ENCODE results near the gene RGCC. TPM values are rescaled to one million over a fixed set of nuclear protein-coding genes. Genes with fewer than 3 reads are reported as not detected.

RGCC gene
- total RNA-seq, 1 donor from 2014 or later = 2.0 TPM

- H3K36me3 Mint-ChIP-seq (ENCODE audit: low read depth) = no peaks in the 10 kb centered on the region
- H3K4me3 Mint-ChIP-seq = no peak overlapping the region
- H3K4me1 Mint-ChIP-seq = peaks cover 12% of the 10 kb centered on the region
- TF ChIP-seq CTCF (conservative IDR thresholded peaks at IDR 0.05) = no peak
- H3K9me3 Mint-ChIP-seq = no peaks in the 10 kb centered on the region
- H3K27me3 Mint-ChIP-seq (ENCODE audit: low read depth) = no peaks in the 10 kb centered on the region
- no peak overlapping the region for H3K27ac Mint-ChIP-seq (ENCODE audit: unreplicated experiment)
- no peak for DNase-seq (ENCODE audit: low read depth, low spot score)
These were observed 40.1 kb downstream of the RGCC start for GRCh38 chr13:41497436-41497835.

GRCh38 chr13:41499452-41499851, 42.1 kb downstream of the RGCC start:
- H3K27me3 Mint-ChIP-seq (ENCODE audit: low read depth) = no peaks in the 10 kb centered on the region
- peaks cover 2% of the 10 kb centered on the region for H3K9me3 Mint-ChIP-seq
- H3K4me3 Mint-ChIP-seq = no peak overlapping the region
- TF ChIP-seq CTCF (conservative IDR thresholded peaks at IDR 0.05) = no peak
- H3K27ac Mint-ChIP-seq (ENCODE audit: unreplicated experiment) = no peak overlapping the region
- DNase-seq (ENCODE audit: low read depth, low spot score) = no peak
- peaks cover 12% of the 10 kb centered on the region for H3K4me1 Mint-ChIP-seq
- no peaks in the 10 kb centered on the region for H3K36me3 Mint-ChIP-seq (ENCODE audit: low read depth)

- H3K4me3 Mint-ChIP-seq = no peak overlapping the region
- no peak for DNase-seq (ENCODE audit: low read depth, low spot score)
- peaks cover 4% of the 10 kb centered on the region for H3K9me3 Mint-ChIP-seq
- peaks cover 2% of the 10 kb centered on the region for H3K4me1 Mint-ChIP-seq
- H3K27ac Mint-ChIP-seq (ENCODE audit: unreplicated experiment) = no peak overlapping the region
- no peak for TF ChIP-seq CTCF (conservative IDR thresholded peaks at IDR 0.05)
- H3K36me3 Mint-ChIP-seq (ENCODE audit: low read depth) = no peaks in the 10 kb centered on the region
- no peaks in the 10 kb centered on the region for H3K27me3 Mint-ChIP-seq (ENCODE audit: low read depth)
These were observed 43.2 kb downstream of the RGCC start for GRCh38 chr13:41500511-41500910.

GRCh38 chr13:41501281-41501680, 43.9 kb downstream of the RGCC start:
- peaks cover 4% of the 10 kb centered on the region for H3K9me3 Mint-ChIP-seq
- H3K27ac Mint-ChIP-seq (ENCODE audit: unreplicated experiment) = no peak overlapping the region
- no peak overlapping the region for H3K4me3 Mint-ChIP-seq
- H3K36me3 Mint-ChIP-seq (ENCODE audit: low read depth) = no peaks in the 10 kb centered on the region
- no peak for DNase-seq (ENCODE audit: low read depth, low spot score)
- no peaks in the 10 kb centered on the region for H3K27me3 Mint-ChIP-seq (ENCODE audit: low read depth)
- no peak for TF ChIP-seq CTCF (conservative IDR thresholded peaks at IDR 0.05)
- no peaks in the 10 kb centered on the region for H3K4me1 Mint-ChIP-seq

- no peaks in the 10 kb centered on the region for H3K36me3 Mint-ChIP-seq (ENCODE audit: low read depth)
- TF ChIP-seq CTCF (conservative IDR thresholded peaks at IDR 0.05) = no peak
- no peak for DNase-seq (ENCODE audit: low read depth, low spot score)
- H3K4me1 Mint-ChIP-seq = no peaks in the 10 kb centered on the region
- H3K4me3 Mint-ChIP-seq = no peak overlapping the region
- H3K27me3 Mint-ChIP-seq (ENCODE audit: low read depth) = no peaks in the 10 kb centered on the region
- H3K27ac Mint-ChIP-seq (ENCODE audit: unreplicated experiment) = no peak overlapping the region
- peaks cover 4% of the 10 kb centered on the region for H3K9me3 Mint-ChIP-seq
These were observed 44.7 kb downstream of the RGCC start for GRCh38 chr13:41502031-41502430.

- Mint-ChIP-seq H3K27ac (ENCODE audit: unreplicated experiment) (no peak overlapping the region), H3K27me3 (ENCODE audit: low read depth) (no peaks in the 10 kb centered on the region), H3K4me1 (no peaks in the 10 kb centered on the region), H3K36me3 (ENCODE audit: low read depth) (no peaks in the 10 kb centered on the region), H3K4me3 (no peak overlapping the region), H3K9me3 (peaks cover 4% of the 10 kb centered on the region)
- no peak for TF ChIP-seq CTCF (conservative IDR thresholded peaks at IDR 0.05)
- DNase-seq (ENCODE audit: low read depth, low spot score) = no peak
These were observed 45.3 kb downstream of the RGCC start for GRCh38 chr13:41502673-41503072.

All from neural crest cell (in vitro differentiated cells).